ENCODE data around the gene CLDN18.

DNA sequence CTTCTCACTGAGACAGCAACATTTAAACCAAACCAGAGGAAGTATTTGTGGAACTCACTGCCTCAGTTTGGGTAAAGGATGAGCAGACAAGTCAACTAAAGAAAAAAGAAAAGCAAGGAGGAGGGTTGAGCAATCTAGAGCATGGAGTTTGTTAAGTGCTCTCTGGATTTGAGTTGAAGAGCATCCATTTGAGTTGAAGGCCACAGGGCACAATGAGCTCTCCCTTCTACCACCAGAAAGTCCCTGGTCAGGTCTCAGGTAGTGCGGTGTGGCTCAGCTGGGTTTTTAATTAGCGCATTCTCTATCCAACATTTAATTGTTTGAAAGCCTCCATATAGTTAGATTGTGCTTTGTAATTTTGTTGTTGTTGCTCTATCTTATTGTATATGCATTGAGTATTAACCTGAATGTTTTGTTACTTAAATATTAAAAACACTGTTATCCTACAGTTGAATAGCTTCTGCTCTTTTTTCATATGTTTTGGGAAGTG lies 23.3 kb downstream of the CLDN18 start:
- TF ChIP-seq, protein P1, sequence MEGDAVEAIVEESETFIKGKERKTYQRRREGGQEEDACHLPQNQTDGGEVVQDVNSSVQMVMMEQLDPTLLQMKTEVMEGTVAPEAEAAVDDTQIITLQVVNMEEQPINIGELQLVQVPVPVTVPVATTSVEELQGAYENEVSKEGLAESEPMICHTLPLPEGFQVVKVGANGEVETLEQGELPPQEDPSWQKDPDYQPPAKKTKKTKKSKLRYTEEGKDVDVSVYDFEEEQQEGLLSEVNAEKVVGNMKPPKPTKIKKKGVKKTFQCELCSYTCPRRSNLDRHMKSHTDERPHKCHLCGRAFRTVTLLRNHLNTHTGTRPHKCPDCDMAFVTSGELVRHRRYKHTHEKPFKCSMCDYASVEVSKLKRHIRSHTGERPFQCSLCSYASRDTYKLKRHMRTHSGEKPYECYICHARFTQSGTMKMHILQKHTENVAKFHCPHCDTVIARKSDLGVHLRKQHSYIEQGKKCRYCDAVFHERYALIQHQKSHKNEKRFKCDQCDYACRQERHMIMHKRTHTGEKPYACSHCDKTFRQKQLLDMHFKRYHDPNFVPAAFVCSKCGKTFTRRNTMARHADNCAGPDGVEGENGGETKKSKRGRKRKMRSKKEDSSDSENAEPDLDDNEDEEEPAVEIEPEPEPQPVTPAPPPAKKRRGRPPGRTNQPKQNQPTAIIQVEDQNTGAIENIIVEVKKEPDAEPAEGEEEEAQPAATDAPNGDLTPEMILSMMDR (conservative IDR thresholded peaks at IDR 0.05 in 1 of 2, IDR thresholded peaks at IDR 0.05 in 1 of 2; ENCODE audit: extremely low read depth in 1 of 2, insufficient read depth in 1 of 2, low read depth in 1 of 2, low read length in 2 of 2), result no peak
- TF ChIP-seq EZH2 (IDR thresholded peaks at IDR 0.05; ENCODE audit: borderline replicate concordance, low read length), result no peak
